Measurements from ENCODE around the gene GDF2.

The GDF2 gene

DNA sequence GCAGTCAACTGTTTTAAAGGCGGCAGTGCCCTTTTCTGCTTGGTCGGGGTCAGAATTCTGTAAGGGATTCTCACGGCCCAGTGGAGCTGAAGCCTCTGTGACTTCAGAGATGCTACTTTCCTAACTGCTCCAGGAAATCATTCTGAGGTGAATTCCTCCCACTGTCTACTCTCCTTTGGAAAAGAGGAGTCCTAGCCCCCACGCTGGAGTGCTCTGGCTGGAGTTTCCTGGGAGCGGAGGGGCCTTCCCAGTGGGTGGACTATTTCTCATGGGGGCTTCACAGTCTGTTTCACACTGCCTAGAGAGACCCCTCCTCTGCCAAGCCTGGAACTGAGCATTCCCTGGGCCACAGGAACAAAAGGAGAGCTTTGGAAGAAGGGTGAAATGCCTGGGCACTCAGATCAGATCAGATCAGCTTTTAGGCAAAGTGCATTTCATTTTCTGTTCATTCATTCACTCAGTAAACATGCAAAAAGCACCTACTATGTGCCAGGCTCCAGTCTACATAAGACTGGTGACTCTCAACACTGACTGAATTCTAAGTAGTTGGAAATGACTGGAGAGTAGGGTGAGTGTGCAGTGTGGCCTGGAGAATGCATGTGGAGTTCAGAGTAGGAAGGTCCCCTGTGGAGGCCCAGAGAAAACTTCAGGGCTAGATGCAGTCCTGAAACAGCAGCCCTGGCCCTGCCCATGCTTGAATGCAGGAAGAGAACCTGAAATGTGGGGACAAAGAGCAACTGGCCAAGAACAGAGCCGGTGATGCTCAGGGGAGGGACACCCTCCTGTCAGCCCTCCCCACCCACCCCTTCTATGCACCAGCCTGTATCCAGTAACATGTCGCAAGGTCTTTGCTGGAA, 49.6 kb downstream of the GDF2 start:
- no peak for DNase-seq

DNA sequence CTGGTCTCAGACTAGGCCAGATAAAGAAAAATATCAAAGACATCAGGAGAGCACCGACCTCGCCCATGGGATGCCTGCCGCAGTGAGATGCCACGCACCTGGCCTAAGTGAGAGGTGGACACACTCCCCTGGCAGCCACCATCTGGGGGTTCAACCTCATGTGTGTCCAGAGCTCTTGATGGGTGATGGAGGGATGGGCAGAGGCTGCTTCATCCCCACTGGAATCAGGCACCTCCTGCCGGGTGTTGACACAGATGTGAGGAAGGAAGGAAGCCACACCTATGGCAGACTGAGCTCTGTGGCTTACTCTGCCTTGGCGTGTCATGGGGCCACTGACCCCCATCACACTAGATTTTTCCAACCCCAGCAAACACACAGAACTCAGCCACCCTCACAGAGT, 50.5 kb downstream of the GDF2 start:
- no peak for DNase-seq

DNA sequence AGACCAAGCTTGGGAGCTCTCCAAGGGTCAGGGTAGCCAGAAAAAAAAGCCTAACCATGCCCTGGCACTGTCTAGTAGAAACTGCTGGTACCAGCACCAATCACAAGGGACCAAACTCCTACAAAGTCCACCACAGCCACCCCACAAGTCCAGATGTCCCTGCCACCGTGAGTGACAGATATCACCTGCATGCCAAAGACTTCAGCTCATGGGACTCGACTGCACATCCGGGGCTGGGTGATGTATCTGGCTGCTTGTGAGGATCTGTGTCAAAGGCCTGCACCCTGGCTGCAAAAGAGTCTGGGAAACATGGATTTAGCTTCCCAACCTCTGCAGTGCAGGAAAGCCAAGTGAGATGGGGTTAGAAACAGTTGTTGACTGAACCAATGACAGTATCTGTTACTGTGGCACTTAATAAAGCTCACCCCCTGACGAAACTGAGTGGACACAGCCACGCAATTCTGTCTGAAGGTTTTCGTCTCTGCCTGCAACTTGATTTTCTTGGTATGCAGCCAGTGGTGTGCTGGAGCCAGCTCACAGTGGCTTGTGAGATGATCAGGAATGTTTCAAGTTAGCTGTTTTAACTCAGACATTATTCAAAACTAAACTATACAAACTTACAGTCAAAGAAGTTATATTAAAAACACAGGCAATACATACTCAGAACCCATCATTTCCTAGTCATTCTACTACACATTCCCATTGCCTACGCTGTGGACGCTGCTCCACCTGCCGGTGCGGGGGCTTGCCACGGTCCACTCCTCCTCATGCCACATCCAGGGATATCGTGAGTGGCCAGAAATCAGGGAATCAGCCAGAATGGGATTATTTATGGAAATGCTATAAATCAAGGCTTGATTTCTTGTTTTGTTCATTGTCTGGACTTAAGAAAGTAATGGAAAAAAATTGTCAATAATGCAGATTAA, 52.6 kb downstream of the GDF2 start:
- no peak for DNase-seq

DNA sequence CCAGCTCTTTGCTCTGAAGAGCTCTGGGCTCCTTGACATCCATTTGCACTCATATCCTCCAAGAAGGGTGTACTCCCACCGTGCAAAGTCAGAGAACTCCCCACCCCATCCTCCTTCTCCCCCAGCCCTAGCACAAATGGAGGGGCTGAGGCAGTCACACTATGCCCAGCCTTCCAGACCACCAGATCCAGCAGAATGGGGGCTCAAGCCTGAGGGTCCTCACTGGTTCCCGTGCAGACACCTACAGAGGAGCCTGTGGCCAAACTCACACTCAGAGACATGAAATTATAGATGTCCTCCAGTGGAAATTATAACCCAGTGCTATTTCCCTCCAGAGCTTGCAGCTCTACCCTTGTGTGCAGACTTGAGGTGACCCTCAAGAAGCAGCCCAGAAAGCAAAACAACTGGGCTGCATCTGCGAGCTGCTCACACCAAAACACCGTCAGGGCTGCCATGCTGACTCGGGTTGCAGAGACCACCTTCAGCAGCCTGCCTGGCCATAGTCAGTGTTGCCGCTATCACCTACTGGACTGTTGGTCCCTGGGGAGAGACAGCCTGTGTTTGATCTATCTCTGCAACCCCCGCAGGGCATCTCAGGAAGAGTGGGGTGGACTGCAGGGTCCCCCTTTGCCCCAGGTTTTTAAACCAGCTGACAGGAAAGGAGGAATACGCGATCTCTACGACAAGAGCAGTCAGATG, 54.4 kb downstream of the GDF2 start:
- DNase-seq, result no peak

Data from stimulated activated CD4-positive, alpha-beta T cell treated with anti-CD3 and anti-CD28 coated beads, Interleukin-4, amount 100 ng/mL, for 4 hours (primary cell).